MCF 10A (cell line): ENCODE results near the gene PLEK2. TPM values are rescaled to one million over a fixed set of nuclear protein-coding genes. Genes with fewer than 3 reads are reported as not detected.

Experiments
- BruUV-seq: library from RNA; stranded (reverse); fragments of 400-500 nt; replicated peaks from 2 replicates; lab custom pipeline; 2021; lab: Mats Ljungman, UMichigan
- CTCF ChIA-PET: fragments of 300-600 bp; sonication (Branson Sonifier 250); formaldehyde crosslinking; extraction: SDS; loops from one replicate; lab custom pipeline; 2021; ENCODE audit warnings: antibody characterized with exemption, inconsistent platforms; lab: Yijun Ruan, JAX
- POLR2A ChIA-PET: fragments of 300-600, 350-650 bp; sonication (Branson Sonifier 250); formaldehyde crosslinking; extraction: SDS; loops from one replicate; lab custom pipeline; 2020; ENCODE audit warnings: antibody characterized with exemption, inconsistent platforms; lab: Yijun Ruan, JAX
- DNase-seq: peaks from one replicate; pipeline ENCODE4 v3.0.0-alpha.2; 2018; ENCODE audit not compliant: unreplicated experiment
- H3K27ac Mint-ChIP-seq: one replicate; pipeline ENCODE4 v1.8.0; 2022; ENCODE audit warnings: mild to moderate bottlenecking, low read depth, mixed read lengths; ENCODE audit not compliant: unreplicated experiment
- H3K27me3 Mint-ChIP-seq: one replicate; pipeline ENCODE4 v1.8.0; 2022; ENCODE audit warnings: mixed read lengths; ENCODE audit not compliant: insufficient read depth, unreplicated experiment
- H3K36me3 Mint-ChIP-seq: one replicate; pipeline ENCODE4 v1.8.0; 2022; ENCODE audit warnings: mild to moderate bottlenecking, moderate library complexity, mixed read lengths; ENCODE audit not compliant: insufficient read depth, unreplicated experiment
- H3K4me1 Mint-ChIP-seq: one replicate; pipeline ENCODE4 v1.8.0; 2022; ENCODE audit warnings: mixed read lengths; ENCODE audit not compliant: insufficient read depth, unreplicated experiment
- H3K4me3 Mint-ChIP-seq: one replicate; pipeline ENCODE4 v1.8.0; 2022; ENCODE audit warnings: mild to moderate bottlenecking, moderate library complexity, mixed read lengths; ENCODE audit not compliant: unreplicated experiment
- H3K9me3 Mint-ChIP-seq: one replicate; pipeline ENCODE4 v1.8.0; 2022; ENCODE audit warnings: mixed read lengths; ENCODE audit not compliant: unreplicated experiment
- intact Hi-C: fragments of 100-400 bp; cut with micrococcal nuclease; formaldehyde crosslinking; loops from 2 replicates; pipeline ENCODE4 v1.14.1; 2022
- total RNA-seq: library from RNA; stranded (reverse); gene quantifications from 2 replicates; pipeline ENCODE4 v1.2.3, GENCODE V29; 2022
- TF ChIP-seq, protein P1 (sequence below): fragments of 200-600 bp; IDR thresholded peaks from one replicate; pipeline ENCODE4 v1.8.0; 2022; ENCODE audit warnings: antibody characterized with exemption, mild to moderate bottlenecking; ENCODE audit not compliant: unreplicated experiment

The PLEK2 gene
- total RNA-seq, 1 experiment from 2014 or later = 39.9 TPM

DNA sequence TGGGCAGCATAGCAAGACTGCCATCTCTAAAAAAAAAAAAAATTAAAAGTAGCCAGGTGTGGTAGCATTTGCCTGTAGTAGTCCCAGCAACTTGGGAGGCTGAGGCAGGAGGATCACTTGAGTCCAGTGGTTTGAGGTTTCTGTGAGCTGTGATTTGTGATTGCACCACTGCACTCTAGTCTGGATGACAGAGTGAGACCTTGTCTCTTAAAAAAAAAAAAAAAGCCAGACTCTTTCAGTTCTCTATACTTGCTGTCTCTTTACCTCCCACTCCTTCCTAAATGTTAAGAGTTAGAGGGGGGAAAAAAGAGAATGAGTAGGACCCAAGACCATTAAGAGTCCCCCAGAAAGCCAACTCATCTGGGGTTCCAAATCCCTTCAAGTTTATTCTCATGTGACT lies 34.0 kb downstream of the PLEK2 start:
- Mint-ChIP-seq H3K9me3 (no peaks in the 10 kb centered on the region), H3K36me3 (peaks cover 98% of the 10 kb centered on the region)
- no peak for DNase-seq

DNA sequence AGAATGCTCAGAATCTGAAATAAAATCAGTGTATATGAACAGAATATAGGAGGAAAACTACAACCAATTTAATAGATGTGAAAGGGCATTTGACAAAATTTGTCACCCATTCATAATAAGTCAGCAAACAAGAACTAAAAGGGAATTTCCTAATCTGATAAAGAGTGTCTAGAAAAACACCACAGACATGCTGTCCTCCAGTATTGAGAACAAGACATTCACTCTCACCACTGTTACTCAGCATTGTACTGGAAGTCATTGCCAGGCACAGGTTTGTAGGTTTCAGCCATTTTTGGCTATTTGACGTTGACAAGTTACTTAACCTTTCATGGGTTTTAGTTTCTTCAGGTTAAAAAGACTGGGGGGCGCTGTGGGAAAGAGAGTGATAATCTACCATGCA lies 38.6 kb downstream of the PLEK2 start:
- BruUV-seq = no TSS peak
- CTCF ChIA-PET = no interaction called here

More for the DNA sequence above, 34.0 kb downstream of the PLEK2 start:
- no peaks in the 10 kb centered on the region for H3K4me1 Mint-ChIP-seq
- ChIA-PET POLR2A (interaction anchor here (0.6 to 1.5 kb wide), 3 partner anchors 14 to 64 kb away, joined by 3 to 4 read pairs (median 3); no protein-coding TSS in a partner anchor), CTCF (interaction anchor here (0.6 to 0.7 kb wide), 2 partner anchors 18 to 226 kb away, joined by 3 read pairs; partner anchors contain the start of gene ATP6V1D)
- H3K27ac Mint-ChIP-seq = no peak overlapping the region
- H3K27me3 Mint-ChIP-seq = no peaks in the 10 kb centered on the region
- H3K4me3 Mint-ChIP-seq = no peak overlapping the region
- no TSS peak for BruUV-seq
- TF ChIP-seq, protein P1, sequence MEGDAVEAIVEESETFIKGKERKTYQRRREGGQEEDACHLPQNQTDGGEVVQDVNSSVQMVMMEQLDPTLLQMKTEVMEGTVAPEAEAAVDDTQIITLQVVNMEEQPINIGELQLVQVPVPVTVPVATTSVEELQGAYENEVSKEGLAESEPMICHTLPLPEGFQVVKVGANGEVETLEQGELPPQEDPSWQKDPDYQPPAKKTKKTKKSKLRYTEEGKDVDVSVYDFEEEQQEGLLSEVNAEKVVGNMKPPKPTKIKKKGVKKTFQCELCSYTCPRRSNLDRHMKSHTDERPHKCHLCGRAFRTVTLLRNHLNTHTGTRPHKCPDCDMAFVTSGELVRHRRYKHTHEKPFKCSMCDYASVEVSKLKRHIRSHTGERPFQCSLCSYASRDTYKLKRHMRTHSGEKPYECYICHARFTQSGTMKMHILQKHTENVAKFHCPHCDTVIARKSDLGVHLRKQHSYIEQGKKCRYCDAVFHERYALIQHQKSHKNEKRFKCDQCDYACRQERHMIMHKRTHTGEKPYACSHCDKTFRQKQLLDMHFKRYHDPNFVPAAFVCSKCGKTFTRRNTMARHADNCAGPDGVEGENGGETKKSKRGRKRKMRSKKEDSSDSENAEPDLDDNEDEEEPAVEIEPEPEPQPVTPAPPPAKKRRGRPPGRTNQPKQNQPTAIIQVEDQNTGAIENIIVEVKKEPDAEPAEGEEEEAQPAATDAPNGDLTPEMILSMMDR = no peak
- intact Hi-C loops = no loop called here

DNA sequence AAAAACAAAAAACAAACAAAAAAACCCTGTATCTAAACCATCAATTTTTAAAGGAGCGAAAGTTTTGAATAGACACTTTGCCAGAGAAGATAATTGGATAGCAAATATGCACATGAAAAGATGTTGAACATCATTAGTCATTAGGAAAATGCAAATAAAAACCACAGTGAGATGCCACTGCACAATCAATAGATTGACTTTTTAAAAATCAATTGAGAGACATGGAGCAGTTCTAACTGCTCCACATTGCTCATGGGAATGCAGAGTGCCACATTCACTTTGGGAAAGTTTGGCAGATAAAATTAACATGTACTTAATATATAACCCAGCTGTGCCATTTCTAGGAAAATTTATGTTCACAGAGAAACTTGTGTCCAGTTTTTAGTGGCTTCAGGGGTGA lies 39.1 kb downstream of the PLEK2 start:
- POLR2A ChIA-PET = no interaction called here
- BruUV-seq = no TSS peak
- intact Hi-C loops = no loop called here
- no peaks in the 10 kb centered on the region for H3K9me3 Mint-ChIP-seq
- no peak for DNase-seq
- no peak overlapping the region for H3K4me3 Mint-ChIP-seq
- TF ChIP-seq, protein P1 = no peak
- peaks cover 94% of the 10 kb centered on the region for H3K36me3 Mint-ChIP-seq
- CTCF ChIA-PET = no interaction called here
- H3K27me3 Mint-ChIP-seq = no peaks in the 10 kb centered on the region
- H3K27ac Mint-ChIP-seq = no peak overlapping the region
- H3K4me1 Mint-ChIP-seq = peaks cover 11% of the 10 kb centered on the region

More for the DNA sequence above, 38.6 kb downstream of the PLEK2 start:
- H3K4me3 Mint-ChIP-seq = no peak overlapping the region
- intact Hi-C loops = no loop called here
- H3K36me3 Mint-ChIP-seq = peaks cover 94% of the 10 kb centered on the region
- no peaks in the 10 kb centered on the region for H3K27me3 Mint-ChIP-seq
- H3K9me3 Mint-ChIP-seq = no peaks in the 10 kb centered on the region
- no peak overlapping the region for H3K27ac Mint-ChIP-seq
- DNase-seq = no peak
- POLR2A ChIA-PET = no interaction called here
- H3K4me1 Mint-ChIP-seq = peaks cover 11% of the 10 kb centered on the region
- TF ChIP-seq, protein P1 = no peak

DNA sequence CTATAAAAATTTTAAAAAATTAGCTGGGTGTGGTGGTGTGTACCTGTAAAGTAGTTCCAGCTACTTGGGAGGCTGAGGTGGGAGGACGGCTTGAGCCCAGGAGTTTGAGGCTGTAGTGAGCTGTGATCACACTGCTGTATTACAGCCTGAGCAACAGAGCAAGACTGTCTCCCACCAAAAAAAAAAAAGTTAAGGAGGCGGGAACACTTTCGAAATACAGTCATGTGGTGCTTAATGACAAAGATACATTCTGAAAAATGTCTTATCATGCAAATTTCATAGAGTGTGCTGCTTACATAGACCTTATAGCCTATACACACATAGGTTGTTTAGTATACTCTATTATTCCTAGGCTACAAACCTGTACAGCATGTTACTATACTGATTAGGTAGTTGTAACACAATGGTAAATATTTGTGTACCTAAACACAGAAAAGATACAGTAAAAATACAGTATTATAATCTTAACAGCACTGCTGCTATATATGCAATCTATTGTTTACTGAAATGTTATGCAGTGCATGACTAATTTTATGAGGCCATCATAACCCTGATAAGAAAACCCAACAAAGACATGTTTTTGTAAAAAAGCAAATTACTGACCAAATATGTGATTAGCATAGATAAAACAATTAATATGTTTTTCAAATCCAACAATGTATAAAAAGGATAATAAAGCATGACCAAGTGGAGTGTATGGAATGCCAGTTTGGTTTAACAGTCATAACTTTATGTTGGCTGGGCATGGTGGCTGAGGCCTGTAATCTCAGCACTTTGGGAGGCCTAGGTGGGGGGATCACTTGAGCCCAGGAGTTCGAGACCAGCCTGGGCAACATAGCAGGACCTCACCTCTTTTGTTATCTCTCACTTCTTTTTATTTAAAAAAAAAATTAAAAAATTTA lies 40.5 kb downstream of the PLEK2 start:
- peaks cover 11% of the 10 kb centered on the region for H3K4me1 Mint-ChIP-seq
- no peak overlapping the region for H3K4me3 Mint-ChIP-seq
- ChIA-PET CTCF (interaction anchor here (0.6 to 1.9 kb wide), 2 partner anchors 11 to 24 kb away, joined by 3 to 7 read pairs; partner anchors contain the start of genes ATP6V1D and EIF2S1), POLR2A (interaction anchor here (0.6 to 1.0 kb wide), 3 partner anchors 10 to 55 kb away, joined by 3 to 4 read pairs (median 3); partner anchors contain the start of genes ATP6V1D and EIF2S1)
- intact Hi-C loops = no loop called here
- TF ChIP-seq, protein P1 = no peak
- no peaks in the 10 kb centered on the region for H3K27me3 Mint-ChIP-seq
- BruUV-seq = no TSS peak
- peaks cover 94% of the 10 kb centered on the region for H3K36me3 Mint-ChIP-seq
- H3K9me3 Mint-ChIP-seq = no peaks in the 10 kb centered on the region
- H3K27ac Mint-ChIP-seq = no peak overlapping the region
- no peak for DNase-seq
